ENCODE data around the gene TENT4A.
A peak's percentile ranks its signal among the peaks of the same experiment; 100 is the strongest.

Gene TENT4A

GRCh38 chr5:6736106-6736505, 22.9 kb downstream of the TENT4A start:
- peak overlapping the region; percentile 87 for H3K27ac Mint-ChIP-seq
- H3K36me3 Mint-ChIP-seq (ENCODE audit: low read depth), result peaks cover 30% of the 10 kb centered on the region
- no peak overlapping the region for H3K4me3 Mint-ChIP-seq
- H3K27me3 Mint-ChIP-seq (ENCODE audit: low read depth), result no peaks in the 10 kb centered on the region
- H3K4me1 Mint-ChIP-seq (ENCODE audit: low read depth), result peaks cover 43% of the 10 kb centered on the region
- H3K9me3 Mint-ChIP-seq, result no peaks in the 10 kb centered on the region
- DNase-seq (ENCODE audit: low spot score), result no peak

GRCh38 chr5:6736524-6737042, 23.4 kb downstream of the TENT4A start:
- DNase-seq (ENCODE audit: low spot score), result no peak
- Mint-ChIP-seq H3K4me3 (peak overlapping the region; percentile 1), H3K36me3 (ENCODE audit: low read depth) (peaks cover 30% of the 10 kb centered on the region), H3K4me1 (ENCODE audit: low read depth) (peaks cover 43% of the 10 kb centered on the region), H3K9me3 (no peaks in the 10 kb centered on the region), H3K27ac (peak overlapping the region; percentile 87), H3K27me3 (ENCODE audit: low read depth) (no peaks in the 10 kb centered on the region)

- Mint-ChIP-seq H3K27ac (peak overlapping the region; percentile 87), H3K4me1 (ENCODE audit: low read depth) (peaks cover 37% of the 10 kb centered on the region), H3K4me3 (peak overlapping the region; percentile 1), H3K27me3 (ENCODE audit: low read depth) (no peaks in the 10 kb centered on the region), H3K9me3 (no peaks in the 10 kb centered on the region), H3K36me3 (ENCODE audit: low read depth) (peaks cover 28% of the 10 kb centered on the region)
- no peak for DNase-seq (ENCODE audit: low spot score)
Observed at GRCh38 chr5:6737043-6737941, 24.1 kb downstream of the TENT4A start.

GRCh38 chr5:6739603-6740002, 26.4 kb downstream of the TENT4A start:
- Mint-ChIP-seq H3K27ac (no peak overlapping the region), H3K9me3 (no peaks in the 10 kb centered on the region), H3K4me1 (ENCODE audit: low read depth) (peaks cover 27% of the 10 kb centered on the region), H3K36me3 (ENCODE audit: low read depth) (peaks cover 34% of the 10 kb centered on the region), H3K4me3 (no peak overlapping the region), H3K27me3 (ENCODE audit: low read depth) (no peaks in the 10 kb centered on the region)
- no peak for DNase-seq (ENCODE audit: low spot score)

GRCh38 chr5:6740586-6741150, 27.4 kb downstream of the TENT4A start:
- H3K4me1 Mint-ChIP-seq (ENCODE audit: low read depth), result peaks cover 17% of the 10 kb centered on the region

GRCh38 chr5:6742081-6742758, 29.0 kb downstream of the TENT4A start:
- Mint-ChIP-seq H3K9me3 (no peaks in the 10 kb centered on the region), H3K4me1 (ENCODE audit: low read depth) (peaks cover 4% of the 10 kb centered on the region), H3K27ac (no peak overlapping the region)

More at GRCh38 chr5:6740586-6741150, 27.4 kb downstream of the TENT4A start:
- Mint-ChIP-seq H3K36me3 (ENCODE audit: low read depth) (peaks cover 37% of the 10 kb centered on the region), H3K4me3 (no peak overlapping the region), H3K27ac (no peak overlapping the region), H3K27me3 (ENCODE audit: low read depth) (no peaks in the 10 kb centered on the region), H3K9me3 (no peaks in the 10 kb centered on the region)
- DNase-seq (ENCODE audit: low spot score), result no peak

GRCh38 chr5:6743161-6743560, 29.9 kb downstream of the TENT4A start:
- DNase-seq (ENCODE audit: low spot score), result no peak
- Mint-ChIP-seq H3K27me3 (ENCODE audit: low read depth) (no peaks in the 10 kb centered on the region), H3K4me1 (ENCODE audit: low read depth) (no peaks in the 10 kb centered on the region), H3K36me3 (ENCODE audit: low read depth) (peaks cover 41% of the 10 kb centered on the region), H3K4me3 (no peak overlapping the region), H3K9me3 (no peaks in the 10 kb centered on the region), H3K27ac (no peak overlapping the region)

More at GRCh38 chr5:6742081-6742758, 29.0 kb downstream of the TENT4A start:
- Mint-ChIP-seq H3K4me3 (no peak overlapping the region), H3K27me3 (ENCODE audit: low read depth) (no peaks in the 10 kb centered on the region), H3K36me3 (ENCODE audit: low read depth) (peaks cover 40% of the 10 kb centered on the region)
- DNase-seq (ENCODE audit: low spot score), result no peak

- Mint-ChIP-seq H3K4me3 (no peak overlapping the region), H3K27me3 (ENCODE audit: low read depth) (no peaks in the 10 kb centered on the region), H3K9me3 (no peaks in the 10 kb centered on the region), H3K4me1 (ENCODE audit: low read depth) (no peaks in the 10 kb centered on the region), H3K36me3 (ENCODE audit: low read depth) (peaks cover 44% of the 10 kb centered on the region), H3K27ac (peak overlapping the region; percentile 59)
- DNase-seq (ENCODE audit: low spot score), result no peak
Observed at GRCh38 chr5:6744841-6745705, 31.8 kb downstream of the TENT4A start.

GRCh38 chr5:6745706-6746222, 32.5 kb downstream of the TENT4A start:
- Mint-ChIP-seq H3K27me3 (ENCODE audit: low read depth) (no peaks in the 10 kb centered on the region), H3K4me1 (ENCODE audit: low read depth) (no peaks in the 10 kb centered on the region), H3K4me3 (no peak overlapping the region), H3K27ac (no peak overlapping the region), H3K9me3 (no peaks in the 10 kb centered on the region), H3K36me3 (ENCODE audit: low read depth) (peaks cover 42% of the 10 kb centered on the region)
- DNase-seq (ENCODE audit: low spot score), result no peak

- H3K36me3 Mint-ChIP-seq (ENCODE audit: low read depth), result peaks cover 47% of the 10 kb centered on the region
- no peaks in the 10 kb centered on the region for H3K4me1 Mint-ChIP-seq (ENCODE audit: low read depth)
- H3K27ac Mint-ChIP-seq, result no peak overlapping the region
- no peaks in the 10 kb centered on the region for H3K9me3 Mint-ChIP-seq
- no peaks in the 10 kb centered on the region for H3K27me3 Mint-ChIP-seq (ENCODE audit: low read depth)
- DNase-seq (ENCODE audit: low spot score), result no peak
- H3K4me3 Mint-ChIP-seq, result no peak overlapping the region
Observed at GRCh38 chr5:6746244-6746643, 33.0 kb downstream of the TENT4A start.

GRCh38 chr5:6747103-6747502, 33.9 kb downstream of the TENT4A start:
- Mint-ChIP-seq H3K4me3 (no peak overlapping the region), H3K4me1 (ENCODE audit: low read depth) (no peaks in the 10 kb centered on the region), H3K27me3 (ENCODE audit: low read depth) (no peaks in the 10 kb centered on the region)

GRCh38 chr5:6748142-6748541, 34.9 kb downstream of the TENT4A start:
- no peak for DNase-seq (ENCODE audit: low spot score)
- Mint-ChIP-seq H3K36me3 (ENCODE audit: low read depth) (peaks cover 56% of the 10 kb centered on the region), H3K4me1 (ENCODE audit: low read depth) (no peaks in the 10 kb centered on the region), H3K27me3 (ENCODE audit: low read depth) (no peaks in the 10 kb centered on the region), H3K27ac (no peak overlapping the region), H3K9me3 (no peaks in the 10 kb centered on the region), H3K4me3 (no peak overlapping the region)

More at GRCh38 chr5:6747103-6747502, 33.9 kb downstream of the TENT4A start:
- no peaks in the 10 kb centered on the region for H3K9me3 Mint-ChIP-seq
- DNase-seq (ENCODE audit: low spot score), result no peak
- H3K36me3 Mint-ChIP-seq (ENCODE audit: low read depth), result peaks cover 52% of the 10 kb centered on the region
- no peak overlapping the region for H3K27ac Mint-ChIP-seq
